GM19463 (cell line): ENCODE data around the gene SLC34A3.

Experiments
- ATAC-seq: cut with Tn5 transposase; IDR thresholded peaks from one replicate; pipeline ENCODE4 v1.9.1; 2021; ENCODE audit warnings: mild to moderate bottlenecking, moderate library complexity; ENCODE audit not compliant: unreplicated experiment

Gene SLC34A3

DNA sequence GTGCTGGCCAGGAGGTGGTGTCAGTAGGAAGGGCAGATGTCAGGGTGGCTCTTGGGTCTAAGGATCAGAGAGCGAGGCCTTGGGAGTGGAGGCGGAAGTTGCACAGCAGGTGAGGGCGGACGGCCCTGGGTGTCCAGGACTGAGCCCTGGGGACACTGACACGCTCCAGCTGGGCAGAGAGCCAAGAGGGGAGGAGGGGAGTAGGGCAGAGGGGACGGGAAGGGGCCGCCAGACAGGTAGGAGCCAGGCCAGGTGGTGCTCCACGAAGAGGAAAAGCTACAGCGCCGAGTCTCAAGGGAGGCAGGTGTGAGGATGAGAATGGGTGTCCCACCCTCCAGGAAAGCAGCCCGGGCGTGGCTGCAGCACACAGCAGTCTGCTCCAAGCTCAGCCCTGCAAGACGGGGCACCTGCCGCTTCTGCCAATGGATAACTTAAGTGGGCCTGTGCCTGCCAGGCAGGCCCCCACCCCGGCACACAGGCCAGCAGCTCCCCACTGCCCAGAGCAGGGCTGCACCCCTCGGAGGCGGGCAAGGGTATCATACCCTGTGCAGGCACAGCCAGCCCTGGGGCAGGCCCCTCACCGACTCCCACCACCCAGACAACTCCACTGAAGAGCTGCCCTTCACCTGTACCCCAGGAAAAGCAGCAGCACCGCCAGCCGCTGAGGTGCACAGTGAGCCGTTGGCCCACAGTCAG is 35.0 kb upstream of the SLC34A3 start:
- ATAC-seq, result no peak

DNA sequence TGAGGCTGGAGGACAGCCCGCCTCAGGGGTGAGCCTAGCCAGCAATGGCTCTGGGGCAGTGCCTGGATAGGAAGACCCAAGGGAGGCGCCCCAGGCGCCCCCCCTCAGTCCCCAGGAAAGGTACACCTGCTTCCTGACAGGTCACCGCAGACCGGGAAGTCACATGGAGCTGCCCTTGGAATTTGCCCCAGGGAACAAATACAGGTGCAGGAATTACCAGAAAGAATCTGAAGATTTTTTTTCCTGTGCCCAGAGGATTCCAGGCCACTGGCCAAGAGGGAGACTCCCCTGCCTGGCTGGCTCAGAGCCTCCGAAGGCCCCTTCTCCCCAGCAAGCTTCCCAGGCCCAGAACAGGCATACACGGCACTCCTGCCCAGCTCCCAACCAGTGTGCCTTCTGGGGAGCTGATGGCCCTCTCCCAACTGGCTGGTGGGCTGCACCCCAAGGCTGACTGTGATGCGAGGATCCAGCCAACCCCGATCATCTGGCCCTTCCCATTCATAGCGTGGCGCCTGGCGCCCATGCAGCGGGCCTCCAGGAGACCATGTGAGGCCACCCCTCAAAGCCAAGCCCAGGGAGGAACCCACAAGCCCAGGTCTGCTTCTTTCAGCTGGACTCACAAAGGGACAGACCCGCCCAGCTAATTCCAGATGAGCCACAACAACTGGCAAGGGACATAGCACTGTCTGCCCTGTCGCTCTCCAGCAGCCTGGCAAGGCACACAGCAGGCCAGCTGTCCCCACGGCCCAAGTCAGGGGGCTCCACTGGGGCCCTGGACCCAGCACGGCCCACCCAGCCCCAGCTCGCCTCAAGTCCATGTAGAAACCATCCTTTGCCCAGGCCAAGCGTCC is 32.4 kb upstream of the SLC34A3 start:
- no peak for ATAC-seq

- no peak for ATAC-seq
These were observed 31.8 kb upstream of the SLC34A3 start for GRCh38 chr9:137198902-137199283.

DNA sequence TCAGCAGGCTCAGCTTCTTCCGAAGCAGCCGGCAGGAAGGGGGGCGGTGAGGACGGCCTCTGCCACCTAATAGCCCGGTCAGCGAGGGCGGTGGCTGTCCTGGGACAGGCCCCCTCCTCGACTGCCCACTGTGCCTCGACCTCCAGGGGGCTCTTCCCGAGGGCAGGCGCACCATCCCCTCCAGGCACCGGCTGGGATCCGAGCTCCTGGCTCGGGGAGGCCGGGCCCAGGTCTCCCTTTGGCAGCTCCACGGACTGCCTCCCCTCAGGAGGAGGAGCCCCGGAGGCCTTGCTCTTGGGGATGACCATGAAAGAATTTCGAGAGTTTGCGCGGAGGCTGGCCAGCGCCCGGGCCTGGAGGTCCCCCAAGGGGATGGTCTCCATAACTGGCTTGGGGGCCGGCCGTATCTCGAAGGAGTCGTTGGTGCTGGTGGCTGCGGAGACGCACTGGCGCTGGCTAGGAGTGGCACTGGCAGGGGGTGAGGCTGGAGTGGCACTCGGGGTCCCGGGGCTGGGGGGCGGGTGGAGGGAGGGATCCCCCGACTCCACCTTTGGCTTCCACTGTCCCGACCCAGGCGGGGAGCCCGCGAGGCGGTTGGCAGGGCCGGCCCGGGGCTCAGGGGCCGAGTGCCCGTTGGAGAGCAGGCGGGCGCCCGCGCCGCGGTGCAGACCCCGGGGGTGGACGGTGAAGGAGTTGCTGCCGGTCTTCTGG is 31.1 kb upstream of the SLC34A3 start:
- no peak for ATAC-seq

DNA sequence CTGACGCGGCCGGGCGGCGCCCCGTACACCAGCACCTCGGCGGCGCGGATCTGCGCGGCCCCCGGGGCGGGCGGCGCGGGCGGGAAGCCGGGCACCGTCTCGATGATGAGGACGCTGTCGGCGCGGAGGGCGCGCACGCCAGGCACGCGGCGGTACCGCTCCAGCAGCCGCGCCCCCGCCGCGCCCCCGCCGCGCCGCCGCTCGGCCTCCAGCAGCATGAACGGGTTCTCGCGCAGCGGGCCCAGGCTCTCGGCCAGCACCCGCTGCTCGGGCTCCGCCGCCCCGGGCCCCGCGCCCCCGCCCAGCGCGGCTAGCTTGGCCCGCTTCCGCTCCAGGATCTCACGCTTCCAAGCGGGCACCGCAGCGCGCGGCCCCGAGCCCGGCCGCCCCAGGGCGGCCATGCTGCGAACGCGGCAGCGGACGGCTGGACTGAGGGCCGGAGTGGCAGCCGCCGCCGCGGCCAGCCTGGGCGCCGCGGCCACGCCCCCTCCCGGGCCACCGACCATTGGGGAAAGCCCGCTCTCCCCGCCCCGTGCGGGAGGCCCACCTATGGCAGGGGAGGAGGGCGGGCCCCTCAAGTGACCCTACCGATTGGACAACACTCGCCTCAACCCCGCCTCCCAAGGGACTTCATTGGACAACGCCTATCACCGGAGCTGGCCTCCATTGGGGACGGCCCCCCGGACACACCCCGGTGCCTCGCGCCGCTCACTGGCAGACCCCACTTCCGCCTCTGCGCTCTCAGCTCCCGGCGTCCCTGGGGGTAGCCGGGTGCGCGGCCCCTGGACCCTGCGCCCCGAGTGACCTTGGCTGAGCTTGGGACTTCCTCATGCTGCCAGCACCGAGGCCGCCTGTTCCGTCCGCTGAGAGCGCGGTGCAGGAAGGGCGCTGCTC is 30.1 kb upstream of the SLC34A3 start, which contains the start of gene TPRN:
Gene TPRN, minus strand, starts transcription at position 431 of the 894 bp plus-strand sequence. Its CDS starts 30 bp downstream, at position 401.
- ATAC-seq, result peak; percentile 88

- no peak for ATAC-seq
These were observed 29.4 kb upstream of the SLC34A3 start for GRCh38 chr9:137201205-137201868.

DNA sequence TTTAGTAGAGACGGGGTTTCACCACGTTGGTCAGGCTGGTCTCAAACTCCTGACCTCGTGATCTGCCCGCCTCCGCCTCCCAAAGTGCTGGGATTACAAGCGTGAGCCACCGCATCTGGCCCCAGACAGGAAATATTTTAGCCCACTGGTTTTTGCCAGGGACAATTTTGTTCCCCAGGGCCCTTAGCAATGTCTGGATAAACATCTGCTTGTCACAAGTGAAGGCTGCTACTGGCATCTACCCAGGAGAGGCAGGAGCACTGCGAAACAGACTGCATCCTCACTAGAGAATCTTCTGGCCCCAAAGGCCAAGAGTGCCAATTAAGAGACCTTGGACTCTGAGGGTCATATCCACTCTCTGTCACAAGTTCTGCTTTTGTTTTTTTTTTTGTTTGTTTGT is 27.7 kb upstream of the SLC34A3 start:
- ATAC-seq, result no peak

DNA sequence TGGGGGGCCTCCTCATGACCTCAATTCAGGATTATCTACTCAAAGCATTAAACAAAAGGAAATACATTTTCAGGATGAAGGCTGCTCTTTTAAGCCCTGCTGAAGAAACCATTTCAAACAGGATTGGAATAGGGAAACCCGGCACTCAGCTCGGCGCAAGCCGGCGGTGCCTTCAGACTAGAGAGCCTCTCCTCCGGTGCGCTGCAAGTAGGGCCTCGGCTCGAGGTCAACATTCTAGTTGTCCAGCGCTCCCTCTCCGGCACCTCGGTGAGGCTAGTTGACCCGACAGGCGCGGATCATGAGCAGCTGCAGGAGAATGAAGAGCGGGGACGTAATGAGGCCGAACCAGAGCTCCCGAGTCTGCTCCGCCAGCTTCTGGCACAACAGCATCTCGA is 26.0 kb upstream of the SLC34A3 start:
- ATAC-seq, result no peak

- ATAC-seq, result no peak
These were observed 25.3 kb upstream of the SLC34A3 start, which contains the start of the genes NDOR1 and TMEM203 for GRCh38 chr9:137205126-137206069. NDOR1 (plus strand) TSS chr9:137205700; CDS start chr9:137205778, 78 bp downstream. TMEM203 (minus strand) TSS chr9:137205648; CDS start chr9:137205414, 234 bp downstream.

GRCh38 chr9:137206602-137207001 is 24.1 kb upstream of the SLC34A3 start:
- no peak for ATAC-seq

DNA sequence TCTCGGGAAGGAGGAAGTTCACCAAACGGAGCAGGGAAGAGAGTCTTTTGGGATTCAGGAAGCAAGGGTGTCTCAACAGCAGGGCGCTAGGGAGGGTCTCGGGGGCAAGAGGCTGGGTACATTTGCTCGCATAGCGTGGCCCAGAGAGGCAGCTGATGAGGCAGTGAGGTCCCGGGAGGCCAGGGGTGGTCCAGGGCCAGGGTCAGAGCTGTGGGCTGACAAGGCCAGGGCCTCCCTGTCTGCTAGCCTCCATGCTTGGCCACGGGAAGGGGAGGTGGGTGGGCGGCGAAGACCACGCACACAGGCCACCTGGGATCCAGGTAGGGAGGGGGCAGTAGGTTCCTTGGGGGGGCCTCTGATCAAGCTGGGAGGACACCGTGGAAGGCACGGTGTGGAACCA is 19.2 kb upstream of the SLC34A3 start:
- ATAC-seq, result no peak

DNA sequence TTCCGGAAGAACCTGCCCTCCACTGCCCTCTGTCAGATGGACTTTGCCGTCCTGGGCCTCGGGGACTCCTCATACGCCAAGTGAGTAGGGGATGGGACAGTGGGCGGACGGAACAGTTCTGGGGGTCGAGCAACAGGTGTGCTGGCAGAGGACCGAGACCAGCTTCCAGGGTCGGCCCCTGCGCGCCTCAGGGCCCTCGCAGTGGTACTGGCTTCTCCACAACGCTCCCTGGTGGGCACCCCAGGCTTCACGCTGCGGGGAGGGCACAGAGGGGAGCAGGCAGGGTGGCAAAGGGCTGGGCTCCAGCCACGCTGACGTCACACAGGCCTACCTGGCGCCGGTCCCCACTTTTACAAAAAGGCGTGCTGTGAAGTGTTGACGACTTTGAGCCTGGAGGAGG is 18.2 kb upstream of the SLC34A3 start:
- no peak for ATAC-seq

GRCh38 chr9:137213160-137214060 is 17.3 kb upstream of the SLC34A3 start:
- ATAC-seq, result no peak

- no peak for ATAC-seq
These were observed 16.1 kb upstream of the SLC34A3 start for GRCh38 chr9:137214620-137215019.

DNA sequence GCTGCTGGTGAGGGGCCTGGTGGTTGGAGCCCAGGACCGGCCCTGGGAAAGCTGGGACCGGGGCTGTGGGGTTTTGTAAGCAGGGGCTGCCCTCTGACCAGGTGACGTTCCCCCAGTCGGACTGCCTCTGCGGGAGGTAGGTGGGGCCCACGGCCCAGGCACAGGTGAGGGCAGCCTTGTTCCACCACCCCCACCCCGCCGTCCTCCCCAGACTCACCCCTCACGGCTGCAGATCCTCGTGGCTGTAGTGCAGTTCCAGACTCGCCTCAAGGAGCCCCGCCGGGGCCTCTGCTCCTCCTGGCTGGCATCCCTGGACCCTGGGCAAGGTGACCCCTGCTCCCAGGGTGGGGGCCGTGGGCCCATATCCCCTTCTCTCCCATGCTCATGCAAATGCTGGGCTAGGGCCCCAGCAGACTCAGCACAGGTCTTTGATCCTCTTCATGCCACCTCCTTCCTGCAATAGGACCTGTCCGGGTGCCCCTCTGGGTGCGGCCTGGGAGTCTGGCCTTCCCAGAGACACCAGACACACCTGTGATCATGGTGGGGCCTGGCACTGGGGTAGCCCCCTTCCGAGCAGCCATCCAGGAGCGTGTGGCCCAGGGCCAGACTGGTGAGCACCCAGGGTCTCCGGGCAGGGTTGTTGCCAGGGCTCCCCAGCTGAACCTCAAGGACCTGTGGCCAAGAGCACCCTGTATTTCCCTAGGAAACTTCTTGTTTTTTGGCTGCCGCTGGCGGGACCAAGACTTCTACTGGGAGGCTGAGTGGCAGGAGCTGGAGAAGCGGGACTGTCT is 15.3 kb upstream of the SLC34A3 start:
- no peak for ATAC-seq

DNA sequence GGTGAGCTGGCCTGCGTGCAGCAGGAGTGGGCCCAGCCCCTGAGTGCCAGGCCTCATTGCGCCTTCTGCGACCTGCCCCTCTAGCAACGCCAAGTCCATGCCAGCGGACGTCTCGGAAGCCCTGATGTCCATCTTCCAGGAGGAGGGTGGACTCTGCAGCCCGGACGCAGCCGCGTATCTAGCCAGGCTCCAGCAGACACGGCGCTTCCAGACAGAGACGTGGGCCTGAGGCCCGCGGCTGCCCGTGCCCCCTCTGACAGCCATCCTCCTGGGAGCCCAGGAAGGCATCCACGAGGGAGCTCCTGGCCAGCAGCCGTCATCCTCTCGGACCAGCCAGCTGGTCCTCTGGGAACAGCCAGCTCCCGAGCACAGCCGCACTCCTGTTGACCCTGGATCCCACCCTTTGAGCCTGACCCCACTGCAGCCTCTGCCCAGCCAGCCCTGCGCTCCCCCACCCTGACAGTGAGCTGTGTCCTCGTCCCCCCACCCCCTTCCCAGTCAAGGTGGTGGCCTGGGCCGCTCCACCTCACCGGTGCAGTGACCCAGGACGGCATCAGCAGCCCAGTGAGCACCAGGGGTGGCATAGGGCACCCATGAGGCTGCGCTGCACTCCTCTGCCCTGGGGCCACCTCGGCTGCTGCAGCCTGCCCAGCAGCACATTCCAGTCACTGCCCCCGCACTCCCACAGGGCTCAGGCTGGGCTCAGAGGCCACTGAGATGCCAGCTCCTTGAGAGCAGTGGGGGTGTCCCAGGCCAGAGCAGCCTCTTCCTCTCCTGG is 14.3 kb upstream of the SLC34A3 start:
- ATAC-seq, result no peak
